SK-N-SH (cell line): ENCODE data around the gene GRIN2A.

Experiments
- EP300 ChIP-seq, 2 experiments: IDR thresholded peaks; 2 replicates each; pipeline versions ENCODE4 v1.4.0 to v1.6.1; 2012; ENCODE audit warnings: borderline replicate concordance in 1 of 2, low read depth in 1 of 2, low read length in 1 of 2
- GABPA ChIP-seq: IDR thresholded peaks from 2 replicates; pipeline ENCODE4 v1.4.0; 2012; ENCODE audit warnings: low read depth, mild to moderate bottlenecking
- RAD21 ChIP-seq: IDR thresholded peaks from 2 replicates; pipeline ENCODE4 v1.6.1; 2012; ENCODE audit warnings: mild to moderate bottlenecking, low read length
- SIN3A ChIP-seq: IDR thresholded peaks from 2 replicates; pipeline ENCODE4 v1.6.1; 2012; ENCODE audit warnings: low read depth, mild to moderate bottlenecking, low read length, moderate library complexity, borderline replicate concordance
- SMC3 ChIP-seq: IDR thresholded peaks from 2 replicates; pipeline ENCODE4 v1.6.1; 2012; ENCODE audit warnings: low read depth, low read length, improper control_type of control experiment
- TAF1 ChIP-seq: IDR thresholded peaks from 2 replicates; pipeline ENCODE4 v1.6.1; 2012; ENCODE audit warnings: low read depth, mild to moderate bottlenecking, low read length, moderate library complexity, borderline replicate concordance
- TF ChIP-seq, protein P1 (sequence below): fragments of 200-600 bp; sonication (generic); IDR thresholded peaks from 2 replicates; pipeline ENCODE4 v1.6.1; 2017; ENCODE audit warnings: antibody characterized with exemption, mild to moderate bottlenecking, moderate library complexity

DNA sequence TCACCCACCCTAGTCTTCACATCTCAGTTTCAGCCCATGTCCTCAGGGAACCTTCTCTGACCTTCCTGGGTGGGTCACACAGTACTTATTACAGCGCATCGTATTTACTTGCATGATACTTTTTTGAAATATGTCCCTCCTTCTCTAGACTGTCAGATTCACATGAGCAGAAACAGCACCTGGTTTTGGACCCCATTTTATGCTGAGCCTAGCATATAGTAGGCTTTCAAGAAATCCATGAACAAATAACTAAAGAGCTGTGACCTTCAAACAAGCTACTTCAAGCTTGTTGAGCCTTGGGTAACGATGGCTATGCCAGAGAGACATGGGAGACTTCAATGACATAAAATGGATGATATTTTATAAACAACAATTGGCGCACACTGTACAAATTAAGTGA is 150.3 kb downstream of the GRIN2A start:
- no peak for TF ChIP-seq GABPA
- TF ChIP-seq, protein P1, sequence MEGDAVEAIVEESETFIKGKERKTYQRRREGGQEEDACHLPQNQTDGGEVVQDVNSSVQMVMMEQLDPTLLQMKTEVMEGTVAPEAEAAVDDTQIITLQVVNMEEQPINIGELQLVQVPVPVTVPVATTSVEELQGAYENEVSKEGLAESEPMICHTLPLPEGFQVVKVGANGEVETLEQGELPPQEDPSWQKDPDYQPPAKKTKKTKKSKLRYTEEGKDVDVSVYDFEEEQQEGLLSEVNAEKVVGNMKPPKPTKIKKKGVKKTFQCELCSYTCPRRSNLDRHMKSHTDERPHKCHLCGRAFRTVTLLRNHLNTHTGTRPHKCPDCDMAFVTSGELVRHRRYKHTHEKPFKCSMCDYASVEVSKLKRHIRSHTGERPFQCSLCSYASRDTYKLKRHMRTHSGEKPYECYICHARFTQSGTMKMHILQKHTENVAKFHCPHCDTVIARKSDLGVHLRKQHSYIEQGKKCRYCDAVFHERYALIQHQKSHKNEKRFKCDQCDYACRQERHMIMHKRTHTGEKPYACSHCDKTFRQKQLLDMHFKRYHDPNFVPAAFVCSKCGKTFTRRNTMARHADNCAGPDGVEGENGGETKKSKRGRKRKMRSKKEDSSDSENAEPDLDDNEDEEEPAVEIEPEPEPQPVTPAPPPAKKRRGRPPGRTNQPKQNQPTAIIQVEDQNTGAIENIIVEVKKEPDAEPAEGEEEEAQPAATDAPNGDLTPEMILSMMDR = no peak
- TF ChIP-seq SIN3A = no peak
- TF ChIP-seq EP300 (IDR thresholded peaks at IDR 0.05; ENCODE audit: borderline replicate concordance in 1 of 2, low read depth in 1 of 2, low read length in 1 of 2) = no peak
- no peak for TF ChIP-seq RAD21
- no peak for TF ChIP-seq TAF1
- no peak for TF ChIP-seq SMC3
